ENCODE measurements around the gene SEMA4A.
"Not testable (repeated sequence)": the region's sequence is repeated elsewhere in the genome, so short reads cannot be mapped to it uniquely, and the experiment has no call there.

DNA sequence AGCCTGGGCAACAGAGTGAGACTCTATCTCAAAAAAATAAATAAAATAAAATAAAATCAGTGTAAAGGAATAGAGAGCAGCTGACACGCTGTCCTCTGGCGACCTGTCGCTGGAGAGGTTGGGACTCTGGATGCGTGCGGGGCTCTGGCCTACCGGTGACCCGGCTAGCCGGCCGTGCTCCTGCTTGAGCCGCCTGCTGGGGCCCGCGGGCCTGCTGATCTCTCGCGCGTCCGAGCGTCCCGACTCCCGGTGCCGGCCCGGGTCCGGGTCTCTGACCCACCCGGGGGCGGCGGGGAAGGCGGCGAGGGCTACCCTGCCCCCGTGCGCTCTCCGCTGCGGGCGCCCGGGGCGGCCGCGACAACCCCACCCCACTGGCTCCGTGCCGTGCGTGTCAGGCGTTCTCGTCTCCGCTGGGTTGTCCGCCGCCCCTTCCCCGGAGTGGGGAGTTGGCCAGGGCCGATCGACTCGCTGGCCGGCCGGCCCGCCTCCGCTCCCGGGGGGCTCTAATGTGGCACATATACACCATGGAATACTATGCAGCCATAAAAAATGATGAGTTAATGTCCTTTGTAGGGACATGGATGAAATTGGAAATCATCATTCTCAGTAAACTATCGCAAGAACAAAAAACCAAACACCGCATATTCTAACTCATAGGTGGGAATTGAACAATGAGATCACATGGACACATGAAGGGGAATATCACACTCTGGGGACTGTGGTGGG is 63.1 kb downstream of the SEMA4A start:
- not testable (repeated sequence) for TF ChIP-seq POLR2AphosphoS5, POLR2A (IDR thresholded peaks at IDR 0.05; ENCODE audit: low read depth, low read length)
